ENCODE measurements around the gene INPP5A. TPM values are rescaled to one million over a fixed set of nuclear protein-coding genes. Genes with fewer than 3 reads are reported as not detected.

INPP5A gene
- total and polyA plus RNA-seq, 9 of the 15 experiments (the other 6 are each of a cell fraction or from before 2014, with no cell fraction given) = 0.66 to 11.6 (median 7.7) TPM

DNA sequence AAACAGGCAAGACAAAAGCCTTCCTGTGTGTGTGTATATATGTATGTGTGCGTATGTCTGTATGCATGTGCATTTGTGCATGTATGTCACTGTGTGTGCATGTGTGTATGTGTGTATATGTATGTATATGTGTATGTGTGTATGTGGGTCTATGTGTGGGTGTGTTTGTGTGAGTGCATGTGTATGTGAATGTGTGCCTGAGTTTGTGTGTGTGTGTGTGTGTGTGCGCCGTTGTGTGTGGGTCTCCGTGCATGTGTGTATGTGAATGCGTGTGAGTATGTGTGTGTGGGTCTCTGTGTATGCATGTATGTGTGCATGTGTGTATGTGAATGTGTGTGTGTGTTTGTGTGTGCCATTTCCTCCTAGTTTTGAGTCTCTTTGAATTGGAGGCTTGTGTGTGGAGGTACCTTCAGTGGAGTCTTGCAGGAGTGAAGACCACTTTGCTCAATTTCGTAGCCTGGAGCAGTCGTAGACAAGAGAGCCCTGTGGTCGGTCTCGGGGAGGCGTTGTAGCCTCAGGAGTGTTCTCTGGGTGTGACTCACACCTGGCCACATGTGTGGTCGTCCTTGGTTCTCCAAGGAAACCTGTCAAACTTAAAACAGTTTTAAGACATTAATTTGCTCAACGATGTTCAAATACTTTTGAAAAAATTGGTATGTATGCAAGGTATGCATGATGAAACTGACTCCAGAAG, 28.1 kb downstream of the INPP5A start:
- DNase-seq (ENCODE audit: extremely low read depth in 1 of 4, low spot score in 3 of 4) (no peak), ATAC-seq (no peak), FAIRE-seq (no peak)
- intact Hi-C loops (cut with micrococcal nuclease) = no loop called here
- Histone ChIP-seq H3K36me3 (ENCODE audit: control insufficient read depth, insufficient read depth, low read length) (no peaks in the 10 kb centered on the region), H3K4me1 (replicated peaks in 1 of 2; ENCODE audit: control insufficient read depth in 2 of 2, insufficient read depth in 2 of 2, low read length in 2 of 2) (peaks cover under 1 to 17% of the 10 kb centered on the region in 2 experiments; a peak in 3 of 5 replicates), H4K20me1 (replicated peaks; ENCODE audit: control insufficient read depth, insufficient read depth, low read length) (no peaks in the 10 kb centered on the region), H3K4me2 (ENCODE audit: insufficient read depth, low read length) (no peak overlapping the region), H3K9me3 (replicated peaks; ENCODE audit: control insufficient read depth, insufficient read depth, low read depth, low read length) (no peaks in the 10 kb centered on the region), H3K27me3 (ENCODE audit: control insufficient read depth in 2 of 2, insufficient read depth in 2 of 2, low read length in 2 of 2) (no peaks in the 10 kb centered on the region), H3K4me3 (no peak overlapping the region), H3K79me2 (ENCODE audit: control insufficient read depth, insufficient read depth, low read length) (peaks cover 7% of the 10 kb centered on the region; the same call in 2 of the 3 replicates), H3K27ac (ENCODE audit: extremely low read depth, low read depth, low read length) (no peak overlapping the region), H3K9ac (ENCODE audit: insufficient read depth in 1 of 2, low read depth in 2 of 2, low read length in 2 of 2) (no peak overlapping the region), H2AFZ (ENCODE audit: low read depth, low read length) (no peak overlapping the region), H3K9me1 (ENCODE audit: control insufficient read depth, insufficient read depth, low read length) (no peaks in the 10 kb centered on the region)
- TF ChIP-seq DIDO1 (tag; IDR thresholded peaks at IDR 0.05; ENCODE audit: low read depth) = no peak
- TF ChIP-seq, protein P1, sequence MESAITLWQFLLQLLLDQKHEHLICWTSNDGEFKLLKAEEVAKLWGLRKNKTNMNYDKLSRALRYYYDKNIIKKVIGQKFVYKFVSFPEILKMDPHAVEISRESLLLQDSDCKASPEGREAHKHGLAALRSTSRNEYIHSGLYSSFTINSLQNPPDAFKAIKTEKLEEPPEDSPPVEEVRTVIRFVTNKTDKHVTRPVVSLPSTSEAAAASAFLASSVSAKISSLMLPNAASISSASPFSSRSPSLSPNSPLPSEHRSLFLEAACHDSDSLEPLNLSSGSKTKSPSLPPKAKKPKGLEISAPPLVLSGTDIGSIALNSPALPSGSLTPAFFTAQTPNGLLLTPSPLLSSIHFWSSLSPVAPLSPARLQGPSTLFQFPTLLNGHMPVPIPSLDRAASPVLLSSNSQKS (CRISPR knock-in tag; IDR thresholded peaks at IDR 0.05) = no peak
- TF ChIP-seq, protein P2, sequence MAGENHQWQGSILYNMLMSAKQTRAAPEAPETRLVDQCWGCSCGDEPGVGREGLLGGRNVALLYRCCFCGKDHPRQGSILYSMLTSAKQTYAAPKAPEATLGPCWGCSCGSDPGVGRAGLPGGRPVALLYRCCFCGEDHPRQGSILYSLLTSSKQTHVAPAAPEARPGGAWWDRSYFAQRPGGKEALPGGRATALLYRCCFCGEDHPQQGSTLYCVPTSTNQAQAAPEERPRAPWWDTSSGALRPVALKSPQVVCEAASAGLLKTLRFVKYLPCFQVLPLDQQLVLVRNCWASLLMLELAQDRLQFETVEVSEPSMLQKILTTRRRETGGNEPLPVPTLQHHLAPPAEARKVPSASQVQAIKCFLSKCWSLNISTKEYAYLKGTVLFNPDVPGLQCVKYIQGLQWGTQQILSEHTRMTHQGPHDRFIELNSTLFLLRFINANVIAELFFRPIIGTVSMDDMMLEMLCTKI (IDR thresholded peaks at IDR 0.05; ENCODE audit: partially characterized antibody) = no peak
- no peak for TF ChIP-seq POLR2G (IDR thresholded peaks at IDR 0.05; ENCODE audit: low read depth, low read length)
- no peak for TF ChIP-seq ZNF79 (CRISPR knock-in tag; IDR thresholded peaks at IDR 0.05; ENCODE audit: low read depth)
- TF ChIP-seq ZNF707 (CRISPR knock-in tag; conservative IDR thresholded peaks at IDR 0.05) = no peak
- no peak for TF ChIP-seq ZNF76 (CRISPR knock-in tag; IDR thresholded peaks at IDR 0.05; ENCODE audit: borderline replicate concordance)
- no TSS peak for BruUV-seq (replicated peaks)
- WGBS (ENCODE audit: insufficient coverage, low coverage, missing lambda C conversion rate) = 77% methylated on average over 10 of the region's 12 CpGs
- CTCF ChIA-PET (ENCODE audit: low intra/inter-chr PET ratio) = no interaction called here
- POLR2A ChIA-PET = no interaction called here
- in situ Hi-C loops (cut with MboI) = no loop called here

Data from K562 (cell line).